HEK293 (cell line): ENCODE measurements around the gene WRAP73.

Experiments used
- CTCF ChIP-seq: fragments of 450-650 bp; formaldehyde crosslinking; IDR thresholded peaks from 2 replicates; pipeline ENCODE4 v1.5.1; 2016; ENCODE audit warnings: missing biosample characterization, missing genetic modification characterization
- INSM2 ChIP-seq: fragments of 450-650 bp; formaldehyde crosslinking; IDR thresholded peaks from 2 replicates; pipeline ENCODE4 v1.5.1; 2016; ENCODE audit warnings: missing biosample characterization, missing genetic modification characterization
- MZF1 ChIP-seq: fragments of 450-650 bp; formaldehyde crosslinking; IDR thresholded peaks from 2 replicates; pipeline ENCODE4 v1.5.1; 2017; ENCODE audit warnings: missing biosample characterization, missing genetic modification characterization, borderline replicate concordance
- ZBTB49 ChIP-seq: fragments of 450-650 bp; formaldehyde crosslinking; IDR thresholded peaks from 2 replicates; pipeline ENCODE4 v1.5.1; 2016; ENCODE audit warnings: missing biosample characterization, missing genetic modification characterization, low read depth

- no peak for TF ChIP-seq INSM2 (tag by site-specific recombination)
- TF ChIP-seq CTCF (tag by site-specific recombination), result no peak
- TF ChIP-seq MZF1 (tag by site-specific recombination), result no peak
- no peak for TF ChIP-seq ZBTB49 (tag by site-specific recombination)
Observed at GRCh38 chr1:3639397-3639911, 10.4 kb downstream of the WRAP73 start.
